Sigmoid colon (tissue), 7 donors: ENCODE results near the gene FGFR2. TPM values are rescaled to one million over a fixed set of nuclear protein-coding genes. Genes with fewer than 3 reads are reported as not detected.
A peak's percentile ranks its signal among the peaks of the same experiment; 100 is the strongest.

Source experiments
- DNase-seq: peaks from one replicate; pipeline ENCODE4 v3.0.0-alpha.2; 2019
- H3K27ac ChIP-seq, 4 donors: fragments of 200-600 bp; sonication (generic); one replicate each; pipeline ENCODE4 v1.5.1; 2016 to 2019; ENCODE audit warnings: mild to moderate bottlenecking in 1 of 4
- H3K27me3 ChIP-seq, 3 donors: fragments of 200-600 bp; sonication (generic); one replicate each; pipeline ENCODE4 v1.5.1; 2019; ENCODE audit warnings: mild to moderate bottlenecking in 1 of 3
- H3K36me3 ChIP-seq, 4 donors: fragments of 200-600 bp; sonication (generic); one replicate each; pipeline ENCODE4 v1.5.1; 2016 to 2019
- H3K4me1 ChIP-seq, 4 donors: fragments of 200-600 bp; sonication (generic); one replicate each; pipeline ENCODE4 v1.5.1; 2017 to 2019
- H3K4me3 ChIP-seq, 4 donors: fragments of 200-600 bp; sonication (generic); one replicate each; pipeline ENCODE4 v1.5.1; 2017 to 2019; ENCODE audit warnings: mild to moderate bottlenecking in 2 of 4, moderate library complexity in 1 of 4
- H3K9me3 ChIP-seq, 4 donors: fragments of 200-600 bp in 3 of 4; sonication (generic) in 3 of 4; one replicate each; pipeline versions ENCODE4 v1.5.1 to v1.6.1; 2013 to 2019
- CTCF ChIP-seq, 4 experiments: fragments of 450-650 bp in 3 of 4; fragments of 200-600 bp in 1 of 4; IDR thresholded peaks; one replicate each; pipeline ENCODE4 v1.5.1; 2016 to 2019; ENCODE audit warnings: antibody characterized with exemption in 4 of 4, mild to moderate bottlenecking in 3 of 4, moderate library complexity in 2 of 4
- EP300 ChIP-seq, 4 donors: sonication (generic); formaldehyde crosslinking; IDR thresholded peaks; one replicate each; pipeline ENCODE4 v1.6.1; 2017; ENCODE audit warnings: antibody characterized with exemption in 4 of 4
- POLR2A ChIP-seq, 2 donors: fragments of 450-650 bp; IDR thresholded peaks; one replicate each; pipeline ENCODE4 v1.6.1; 2016; ENCODE audit warnings: antibody characterized with exemption in 2 of 2, mild to moderate bottlenecking in 2 of 2, moderate library complexity in 2 of 2
- POLR2AphosphoS5 ChIP-seq, 4 donors: sonication (generic); formaldehyde crosslinking; IDR thresholded peaks; one replicate each; pipeline ENCODE4 v1.6.1; 2017; ENCODE audit warnings: antibody characterized with exemption in 4 of 4
- WGBS, 2 donors: extraction: QIAGEN DNeasy Blood & Tissue Kit; methylation state at CpG; one replicate each; pipeline ENCODE4 v1.1.7; 2013; 5-methylcytosine and 5-hydroxymethylcytosine counted together
- intact Hi-C: fragments of 100-400 bp; cut with DNase I; formaldehyde crosslinking; loops from one replicate; pipeline ENCODE4 v1.15.1; 2023
- polyA plus RNA-seq, 3 donors: library from polyadenylated mRNA; stranded (reverse); fragments of 200-250 nt; gene quantifications; one replicate each; pipeline ENCODE4 v1.2.3, GENCODE V29; 2013
- total RNA-seq, 4 donors: library from RNA; depleted of rRNA; stranded (reverse); fragments of >200 nt; gene quantifications; one replicate each; pipeline ENCODE4 v1.1.0, GENCODE V29; 2016
- donor health status: healthy with polysubstance abuse.
- donor health status: Bipolar disorder and iron deficiency.
- donor health status: healthy.

FGFR2 gene
- total and polyA plus RNA-seq, 7 donors = 5.1 to 143 (median 71.5) TPM

DNA sequence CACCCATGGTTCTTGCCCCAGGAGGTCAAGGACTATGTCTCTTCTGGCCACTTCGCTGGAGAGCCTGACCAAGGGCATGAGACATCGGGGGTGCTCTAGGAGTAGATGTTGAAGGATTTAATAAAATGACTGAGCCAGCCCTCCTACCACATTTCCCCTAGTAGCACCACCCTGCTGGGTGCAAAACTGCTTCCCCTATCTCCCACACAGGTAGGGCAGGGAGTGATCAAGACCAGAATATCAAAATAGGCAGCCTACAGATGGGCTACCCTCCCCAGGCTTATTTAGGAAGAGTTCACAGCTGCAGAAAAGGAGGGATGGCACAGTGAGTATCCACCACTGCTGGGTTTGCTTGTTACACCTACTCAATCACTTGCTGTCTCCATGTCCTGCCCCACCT lies 103.9 kb downstream of the FGFR2 start:
- intact Hi-C loops = loop anchor here (10.0 kb wide), 1 partner anchor 101 kb away; the partner anchor contains the start of gene FGFR2
- Histone ChIP-seq H3K9me3 (no peaks in the 10 kb centered on the region), H3K4me3 (no peak overlapping the region), H3K4me1 (peaks cover 0 to 30% (median 19%) of the 10 kb centered on the region in 4 donors), H3K36me3 (peaks cover 0 to 37% (median 2%) of the 10 kb centered on the region in 4 donors), H3K27me3 (no peaks in the 10 kb centered on the region), H3K27ac (peak overlapping the region in 1 of 4 donors; percentile 20)
- no peak for DNase-seq
- 91 to 93% methylated on average over 2 of the region's 2 CpGs for WGBS, 2 donors
- TF ChIP-seq POLR2A (IDR thresholded peaks at IDR 0.05) (no peak), POLR2AphosphoS5 (IDR thresholded peaks at IDR 0.05) (no peak), CTCF (IDR thresholded peaks at IDR 0.05) (no peak), EP300 (IDR thresholded peaks at IDR 0.05) (no peak)

DNA sequence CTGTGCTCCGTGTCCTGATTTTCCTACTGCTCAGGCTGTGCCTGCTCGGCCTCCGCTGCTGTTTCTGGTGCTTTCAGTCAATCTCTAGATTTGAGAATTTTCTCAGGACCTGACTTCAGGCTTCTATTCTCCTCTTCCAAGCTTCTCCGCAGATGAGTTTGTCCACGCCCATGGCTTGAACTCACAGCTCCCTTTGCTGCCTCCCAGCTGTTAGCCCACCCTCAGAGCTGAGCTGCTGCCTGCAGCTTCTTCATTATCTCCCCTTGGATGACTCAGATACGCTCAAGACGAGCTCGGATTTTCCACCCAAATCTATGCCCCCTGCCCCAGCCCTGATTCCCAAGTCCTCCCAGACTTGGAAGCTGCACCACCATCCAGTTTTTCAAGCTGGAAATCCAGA lies 104.7 kb downstream of the FGFR2 start:
- 75 to 95% methylated on average over 8 of the region's 8 CpGs for WGBS, 2 donors

DNA sequence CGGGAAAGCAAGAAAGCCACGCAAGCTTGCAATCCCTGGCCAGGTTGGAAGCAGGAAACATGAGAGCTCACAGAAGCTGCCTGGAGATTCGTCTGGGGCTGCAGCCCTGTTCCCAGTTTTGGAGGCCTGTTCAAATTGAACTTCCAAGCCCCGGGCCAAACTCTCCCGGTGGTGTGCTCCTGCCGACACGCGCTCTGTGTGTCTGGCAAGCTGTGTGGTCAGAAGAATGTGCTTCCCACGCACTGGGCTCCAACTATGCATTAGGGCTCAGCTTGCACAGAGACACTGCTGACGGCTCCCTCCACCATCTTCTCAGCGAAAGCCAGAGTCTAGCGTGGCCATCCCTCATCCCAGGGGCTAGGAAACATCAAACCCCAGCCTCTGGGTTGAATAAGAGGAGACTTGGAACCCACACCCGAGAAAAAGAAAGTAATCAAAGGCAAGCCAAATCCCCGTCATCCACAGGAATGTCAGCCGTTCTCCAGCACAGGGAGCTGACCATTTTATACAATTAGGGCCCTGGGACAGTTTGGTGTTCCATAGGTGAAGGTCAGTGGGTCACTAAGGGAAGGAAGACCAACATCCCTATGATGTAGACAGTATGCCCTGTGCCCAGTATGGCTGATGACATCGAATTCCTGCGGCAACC lies 107.2 kb downstream of the FGFR2 start:
- DNase-seq = peak; percentile 84

More for the DNA sequence above, 104.7 kb downstream of the FGFR2 start:
- no peak for DNase-seq
- intact Hi-C loops = loop anchor here (10.0 kb wide), 1 partner anchor 101 kb away; the partner anchor contains the start of gene FGFR2
- H3K4me1 ChIP-seq = peaks cover 0 to 30% (median 19%) of the 10 kb centered on the region in 4 donors
- TF ChIP-seq EP300 (IDR thresholded peaks at IDR 0.05) (no peak), POLR2A (IDR thresholded peaks at IDR 0.05) (no peak), CTCF (IDR thresholded peaks at IDR 0.05) (no peak), POLR2AphosphoS5 (IDR thresholded peaks at IDR 0.05) (no peak)
- H3K4me3 ChIP-seq = no peak overlapping the region
- peaks cover 0 to 31% (median 2%) of the 10 kb centered on the region in 4 donors for H3K36me3 ChIP-seq
- no peaks in the 10 kb centered on the region for H3K27me3 ChIP-seq
- H3K9me3 ChIP-seq = no peaks in the 10 kb centered on the region
- H3K27ac ChIP-seq = peak overlapping the region in 1 of 4 donors; percentile 81

GRCh38 chr10:121485436-121486139 lies 112.7 kb downstream of the FGFR2 start:
- no peak for DNase-seq
- peak overlapping the region in 3 of 4 donors; percentile 7 to 65 (median 50) for H3K27ac ChIP-seq
- intact Hi-C loops = loop anchor here (5.0 kb wide), 1 partner anchor 38 kb away; no protein-coding TSS in a partner anchor

More for the DNA sequence above, 107.2 kb downstream of the FGFR2 start:
- H3K27ac ChIP-seq = peak overlapping the region; percentile 71 to 81 (median 76)
- no peaks in the 10 kb centered on the region for H3K9me3 ChIP-seq
- H3K27me3 ChIP-seq = no peaks in the 10 kb centered on the region
- intact Hi-C loops = loop anchor here (10.0 kb wide), 1 partner anchor 104 kb away; the partner anchor contains the start of gene FGFR2
- 78 to 83% methylated on average over 17 of the region's 17 CpGs for WGBS, 2 donors
- TF ChIP-seq CTCF (IDR thresholded peaks at IDR 0.05) = no peak
- no peak for TF ChIP-seq POLR2A (IDR thresholded peaks at IDR 0.05)
- peak in 1 of 4 donors; percentile 47 for TF ChIP-seq POLR2AphosphoS5 (IDR thresholded peaks at IDR 0.05)
- TF ChIP-seq EP300 (IDR thresholded peaks at IDR 0.05) = no peak
- peak overlapping the region in 2 of 4 donors; percentile 5 to 26 for H3K4me3 ChIP-seq
- H3K36me3 ChIP-seq = peaks cover 0 to 36% (median 5%) of the 10 kb centered on the region in 4 donors
- peaks cover 0 to 33% (median 26%) of the 10 kb centered on the region in 4 donors for H3K4me1 ChIP-seq

More at GRCh38 chr10:121485436-121486139, 112.7 kb downstream of the FGFR2 start:
- H3K36me3 ChIP-seq = peaks cover 0 to 59% (median 5%) of the 10 kb centered on the region in 4 donors
- H3K4me3 ChIP-seq = no peak overlapping the region
- H3K4me1 ChIP-seq = peaks cover 0 to 29% (median 15%) of the 10 kb centered on the region in 4 donors
- H3K9me3 ChIP-seq = no peaks in the 10 kb centered on the region
- TF ChIP-seq POLR2AphosphoS5 (IDR thresholded peaks at IDR 0.05) (no peak), CTCF (IDR thresholded peaks at IDR 0.05) (no peak), EP300 (IDR thresholded peaks at IDR 0.05) (no peak), POLR2A (IDR thresholded peaks at IDR 0.05) (no peak)
- no peaks in the 10 kb centered on the region for H3K27me3 ChIP-seq
- 83 to 91% methylated on average over 12 of the region's 12 CpGs for WGBS, 2 donors
